Smooth muscle cell (in vitro differentiated cells): ENCODE measurements around the gene WNT4. TPM values are rescaled to one million over a fixed set of nuclear protein-coding genes. Genes with fewer than 3 reads are reported as not detected.

Experiments used
- DNase-seq: peaks from one replicate; lab custom pipeline; 2025; ENCODE audit not compliant: unreplicated experiment; lab: John Stamatoyannopoulos, UW
- H2AFZ ChIP-seq: fragments of 200-600 bp; sonication (generic); 2 replicates; pipeline ENCODE4 v1.6.0; 2016; ENCODE audit warnings: antibody characterized with exemption, low read depth, mild to moderate bottlenecking
- H3F3A ChIP-seq: fragments of 200-600 bp; sonication (generic); 2 replicates; pipeline ENCODE4 v1.6.0; 2017; ENCODE audit warnings: antibody characterized with exemption, low read depth
- H3K27ac ChIP-seq: fragments of 200-600 bp; sonication (generic); 2 replicates; pipeline ENCODE4 v1.5.1; 2016; ENCODE audit warnings: low read depth, mild to moderate bottlenecking
- H3K27me3 ChIP-seq: fragments of 200-600 bp; sonication (generic); 2 replicates; pipeline ENCODE4 v1.6.1; 2016; ENCODE audit warnings: low read depth, mild to moderate bottlenecking
- H3K36me3 ChIP-seq: fragments of 200-600 bp; sonication (generic); 2 replicates; pipeline ENCODE4 v1.5.1; 2016; ENCODE audit warnings: low read depth
- H3K4me1 ChIP-seq: fragments of 200-600 bp; sonication (generic); 2 replicates; pipeline ENCODE4 v1.5.1; 2016; ENCODE audit warnings: low read depth
- H3K4me2 ChIP-seq: fragments of 200-600 bp; sonication (generic); 2 replicates; pipeline ENCODE4 v1.6.0; 2016; ENCODE audit warnings: mild to moderate bottlenecking
- H3K4me3 ChIP-seq: fragments of 200-600 bp; sonication (generic); 2 replicates; pipeline ENCODE4 v1.5.1; 2016; ENCODE audit warnings: mild to moderate bottlenecking
- H3K79me2 ChIP-seq: fragments of 200-600 bp; sonication (generic); 2 replicates; pipeline ENCODE4 v1.6.0; 2016; ENCODE audit warnings: low read depth, mild to moderate bottlenecking
- H3K9ac ChIP-seq: fragments of 200-600 bp; sonication (generic); 2 replicates; pipeline ENCODE4 v1.6.0; 2016; ENCODE audit warnings: low read depth
- H3K9me3 ChIP-seq: fragments of 200-600 bp; sonication (generic); replicated peaks from 2 replicates; pipeline ENCODE4 v1.5.1; 2016; ENCODE audit warnings: low read depth
- H4K20me1 ChIP-seq: fragments of 200-600 bp; sonication (generic); 2 replicates; pipeline ENCODE4 v1.6.0; 2016; ENCODE audit warnings: low read depth
- CTCF ChIP-seq: fragments of 200-600 bp; sonication (generic); IDR thresholded peaks from 2 replicates; pipeline ENCODE4 v1.5.1; 2017; ENCODE audit warnings: borderline replicate concordance, mild to moderate bottlenecking, antibody characterized with exemption; ENCODE audit not compliant: insufficient read depth, poor library complexity, severe bottlenecking
- WGBS: methylation state at CpG from one replicate; pipeline ENCODE4 v1.1.7; 2016; ENCODE audit warnings: low lambda C conversion rate; 5-methylcytosine and 5-hydroxymethylcytosine counted together
- polyA plus RNA-seq: library from polyadenylated mRNA; unstranded; fragments of >200 nt; fragmentation: Nextera tagmentation; extraction: Ambion mirVana; gene quantifications from 2 replicates; pipeline ENCODE4 v1.2.1, GENCODE V29; 2016
- total RNA-seq: library from RNA; depleted of rRNA; stranded (reverse); fragments of >200 nt; gene quantifications from 2 replicates; pipeline ENCODE4 v1.2.3, GENCODE V29; 2014

WNT4 gene
- total RNA-seq (0.18 and 0.49 TPM in 2 replicates), polyA plus RNA-seq (0.55 and 2.1 TPM in 2 replicates)

DNA sequence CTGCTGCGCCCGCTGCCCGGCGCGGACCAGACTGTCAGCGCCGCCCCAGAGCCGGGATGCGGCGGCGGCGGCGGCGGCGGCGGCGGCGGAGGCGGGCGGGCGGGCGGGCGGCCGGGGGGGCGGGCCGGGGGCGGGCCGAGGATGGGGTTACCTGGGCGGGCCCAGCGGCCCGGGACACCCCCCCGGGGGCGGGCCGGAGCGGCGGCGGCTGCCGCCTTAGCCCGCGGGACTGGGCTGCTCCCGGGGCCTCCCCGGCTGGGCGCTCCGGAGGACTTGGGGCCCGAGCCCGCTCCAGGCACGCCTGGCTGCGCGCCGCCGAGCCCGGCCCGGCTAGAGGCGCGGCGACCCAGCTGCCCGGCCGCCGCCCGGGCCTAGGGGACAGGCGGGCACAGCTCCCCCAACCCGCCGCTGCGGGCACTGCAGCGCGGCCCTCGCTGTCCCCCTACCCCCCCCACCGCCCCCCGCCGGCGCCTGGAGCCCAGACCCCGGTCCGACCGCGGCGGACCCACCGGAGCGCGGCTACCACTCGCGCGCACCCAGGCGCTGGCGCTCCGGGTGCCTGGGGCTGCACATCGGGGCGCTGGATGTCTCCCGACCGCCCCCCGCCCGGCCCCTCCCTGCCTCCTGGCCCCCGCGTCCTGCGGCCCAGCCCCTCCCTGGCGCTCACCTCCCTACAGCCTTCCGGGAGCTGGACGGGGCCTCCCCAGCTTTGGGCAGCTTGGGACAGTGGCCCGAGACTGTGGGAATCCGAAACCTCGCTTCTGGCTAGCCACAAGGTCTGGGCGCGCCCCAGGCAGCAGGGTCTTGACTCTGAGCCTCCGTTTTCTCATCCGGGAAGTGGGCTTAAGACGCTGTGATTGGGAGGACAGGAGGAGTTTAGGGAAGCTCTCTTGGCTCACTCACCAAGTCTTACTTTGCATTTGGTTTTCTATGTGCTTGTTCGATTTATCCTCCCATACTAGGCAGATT lies at the start of gene WNT4:
TSS of gene WNT4 (minus strand) at position 33 of the 969 bp plus-strand sequence. CDS start 175 bp downstream, outside the sequence.
- peak within 1 kb of the TSS; percentile 86 for H3K4me2 ChIP-seq
- no peaks in the 10 kb centered on the region for H3F3A ChIP-seq
- H3K36me3 ChIP-seq, result no peaks in the 10 kb centered on the region
- DNase-seq, result no peak
- H3K79me2 ChIP-seq, result no peaks in the 10 kb centered on the region
- no peaks in the 10 kb centered on the region for H3K9me3 ChIP-seq
- no peak within 1 kb of the TSS for H2AFZ ChIP-seq
- H3K4me3 ChIP-seq, result peak within 1 kb of the TSS; percentile 45
- H3K9ac ChIP-seq, result no peak within 1 kb of the TSS
- WGBS, result 31% methylated on average over 11 of the region's 106 CpGs
- TF ChIP-seq CTCF, result peak; percentile 21
- H3K4me1 ChIP-seq, result peaks cover 4% of the 10 kb centered on the region
- peaks cover 75% of the 10 kb centered on the region for H3K27me3 ChIP-seq
- no peak within 1 kb of the TSS for H3K27ac ChIP-seq
- H4K20me1 ChIP-seq, result peaks cover 64% of the 10 kb centered on the region

GRCh38 chr1:22190731-22191130 lies 47.8 kb upstream of the WNT4 start:
- Histone ChIP-seq H3F3A (no peaks in the 10 kb centered on the region), H3K27me3 (peaks cover 4% of the 10 kb centered on the region), H3K9me3 (no peaks in the 10 kb centered on the region), H2AFZ (no peak overlapping the region), H3K4me3 (no peak overlapping the region), H4K20me1 (no peaks in the 10 kb centered on the region), H3K36me3 (no peaks in the 10 kb centered on the region), H3K79me2 (no peaks in the 10 kb centered on the region), H3K4me1 (no peaks in the 10 kb centered on the region), H3K27ac (no peak overlapping the region), H3K4me2 (no peak overlapping the region), H3K9ac (no peak overlapping the region)
- 90% methylated on average over 3 of the region's 3 CpGs for whole genome bisulfite sequencing
- TF ChIP-seq CTCF, result no peak
- no peak for DNase-seq

DNA sequence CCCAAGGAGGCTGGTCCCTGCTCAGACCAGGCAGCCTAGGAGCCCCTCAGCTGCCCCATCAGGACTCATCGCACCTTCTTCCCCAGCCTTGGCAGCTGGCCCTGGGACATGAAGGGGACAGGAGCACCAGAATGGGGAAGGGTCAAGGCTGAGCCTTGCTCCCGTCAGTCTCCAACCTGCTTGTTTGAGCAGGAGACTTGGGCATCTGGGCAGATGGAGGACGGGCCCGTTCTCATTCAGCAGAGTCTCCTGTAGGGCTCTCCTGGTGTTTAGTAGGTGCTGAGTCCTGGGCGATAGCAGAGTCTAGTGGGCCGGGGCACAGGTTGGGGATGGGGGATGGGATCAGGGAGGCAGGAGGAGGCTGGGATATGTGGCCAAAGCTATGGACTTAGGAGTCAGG lies 47.4 kb upstream of the WNT4 start:
- Histone ChIP-seq H3K9me3 (no peaks in the 10 kb centered on the region), H3K27me3 (peaks cover 4% of the 10 kb centered on the region), H2AFZ (no peak overlapping the region), H3K4me1 (no peaks in the 10 kb centered on the region), H3K79me2 (no peaks in the 10 kb centered on the region), H3K27ac (no peak overlapping the region), H3K4me3 (no peak overlapping the region), H4K20me1 (no peaks in the 10 kb centered on the region), H3F3A (no peaks in the 10 kb centered on the region), H3K4me2 (no peak overlapping the region), H3K9ac (no peak overlapping the region), H3K36me3 (no peaks in the 10 kb centered on the region)
- 95% methylated on average over 6 of the region's 6 CpGs for WGBS
- TF ChIP-seq CTCF, result no peak
- no peak for DNase-seq
